T-cell (primary cell): ENCODE results near the gene CD247. TPM values are rescaled to one million over a fixed set of nuclear protein-coding genes. Genes with fewer than 3 reads are reported as not detected.

ENCODE experiments used
- ATAC-seq, 4 experiments: fragments of 200-7000 bp in 3 of 4; fragments of 150-1000 bp in 1 of 4; cut with Tn5 transposase; replicated peaks in 1 of 4; 1 replicate in 3 of 4; 2 replicates in 1 of 4; pipeline ENCODE4 v1.10.0; 2021; ENCODE audit warnings: moderate library complexity in 3 of 4, mild to moderate bottlenecking in 2 of 4, moderate number of reproducible peaks in 1 of 4
- CTCF ChIA-PET, 2 donors: fragments of 300-600 bp; sonication (Branson Sonifier 250); formaldehyde crosslinking; loops; one replicate each; lab custom pipeline; 2022; ENCODE audit warnings: antibody characterized with exemption in 2 of 2; lab: Charles Lee
- POLR2A ChIA-PET, 2 donors: fragments of 300-600 bp; sonication (Branson Sonifier 250); formaldehyde crosslinking; loops; one replicate each; lab custom pipeline; 2022; ENCODE audit warnings: antibody characterized with exemption in 2 of 2; lab: Charles Lee
- DNase-seq, 35 experiments: peaks; one replicate each; pipeline versions ENCODE4 v3.0.0 to v3.0.0-alpha.2; 2013 to 2023
- H3K27ac ChIP-seq: one replicate; pipeline ENCODE4 v1.5.1; 2013; ENCODE audit warnings: low read length
- H3K27me3 ChIP-seq, 2 experiments: replicated peaks in 1 of 2; 1 replicate in 1 of 2; 2 replicates in 1 of 2; pipeline versions ENCODE4 v1.6.1 to v1.7.0; 2013; ENCODE audit warnings: low read length in 1 of 2, mixed read lengths in 1 of 2; ENCODE audit not compliant: control insufficient read depth in 2 of 2, insufficient read depth in 2 of 2; ENCODE audit errors: extremely low read depth in 1 of 2
- H3K36me3 ChIP-seq, 2 donors: 1 replicate in 1 of 2; 2 replicates in 1 of 2; pipeline versions ENCODE4 v1.6.1 to v1.7.0; 2013; ENCODE audit warnings: low read length in 1 of 2; ENCODE audit not compliant: control insufficient read depth in 2 of 2, insufficient read depth in 1 of 2; ENCODE audit errors: extremely low read depth in 1 of 2
- H3K4me1 ChIP-seq, 2 experiments: 1 replicate in 1 of 2; 2 replicates in 1 of 2; pipeline versions ENCODE4 v1.6.1 to v1.7.0; 2013; ENCODE audit warnings: low read length in 2 of 2, mixed read lengths in 1 of 2; ENCODE audit not compliant: insufficient read depth in 2 of 2, control insufficient read depth in 1 of 2; ENCODE audit errors: extremely low read depth in 1 of 2
- H3K4me3 ChIP-seq, 2 donors: 1 replicate in 1 of 2; 2 replicates in 1 of 2; pipeline versions ENCODE4 v1.5.1 to v1.7.0; 2013; ENCODE audit warnings: mild to moderate bottlenecking in 2 of 2, low read length in 1 of 2, moderate library complexity in 1 of 2; ENCODE audit not compliant: control insufficient read depth in 1 of 2; ENCODE audit errors: extremely low read depth in 1 of 2
- H3K9me3 ChIP-seq: 2 replicates; pipeline ENCODE4 v1.7.0; 2013
- H3K27ac Mint-ChIP-seq, 2 donors: one replicate each; pipeline ENCODE4 v1.8.0; 2020 to 2021; ENCODE audit warnings: mild to moderate bottlenecking in 2 of 2, mixed read lengths in 2 of 2
- H3K27me3 Mint-ChIP-seq, 2 donors: one replicate each; pipeline ENCODE4 v1.8.0; 2021 to 2022; ENCODE audit warnings: mixed read lengths in 2 of 2
- H3K36me3 Mint-ChIP-seq: one replicate; pipeline ENCODE4 v1.8.0; 2021; ENCODE audit warnings: mixed read lengths
- H3K4me1 Mint-ChIP-seq, 3 donors: one replicate each; pipeline ENCODE4 v1.8.0; 2020 to 2022; ENCODE audit warnings: mixed read lengths in 3 of 3, mild to moderate bottlenecking in 1 of 3
- H3K4me3 Mint-ChIP-seq, 3 donors: one replicate each; pipeline ENCODE4 v1.8.0; 2020 to 2022; ENCODE audit warnings: mild to moderate bottlenecking in 3 of 3, mixed read lengths in 3 of 3, moderate library complexity in 3 of 3
- H3K9me3 Mint-ChIP-seq, 3 donors: one replicate each; pipeline ENCODE4 v1.8.0; 2020 to 2022; ENCODE audit warnings: mixed read lengths in 3 of 3
- WGBS: methylation state at CpG from one replicate; pipeline ENCODE4 v1.1.5; 2013; ENCODE audit warnings: missing lambda C conversion rate; ENCODE audit not compliant: insufficient coverage; 5-methylcytosine and 5-hydroxymethylcytosine counted together
- total RNA-seq, 35 experiments: library from RNA in 6 of 35; stranded (reverse) in 6 of 35; fragments of 120-200 nt in 1 of 35; gene quantifications; one replicate each; pipeline versions ENCODE4 v1.2.1 to v1.2.4 and lab custom pipeline; 2013 to 2026

CD247 gene
- total RNA-seq, 5 donors from 2014 or later (not counting 1 experiment from before 2014, with no cell fraction given) = 324 to 414 (median 385) TPM

DNA sequence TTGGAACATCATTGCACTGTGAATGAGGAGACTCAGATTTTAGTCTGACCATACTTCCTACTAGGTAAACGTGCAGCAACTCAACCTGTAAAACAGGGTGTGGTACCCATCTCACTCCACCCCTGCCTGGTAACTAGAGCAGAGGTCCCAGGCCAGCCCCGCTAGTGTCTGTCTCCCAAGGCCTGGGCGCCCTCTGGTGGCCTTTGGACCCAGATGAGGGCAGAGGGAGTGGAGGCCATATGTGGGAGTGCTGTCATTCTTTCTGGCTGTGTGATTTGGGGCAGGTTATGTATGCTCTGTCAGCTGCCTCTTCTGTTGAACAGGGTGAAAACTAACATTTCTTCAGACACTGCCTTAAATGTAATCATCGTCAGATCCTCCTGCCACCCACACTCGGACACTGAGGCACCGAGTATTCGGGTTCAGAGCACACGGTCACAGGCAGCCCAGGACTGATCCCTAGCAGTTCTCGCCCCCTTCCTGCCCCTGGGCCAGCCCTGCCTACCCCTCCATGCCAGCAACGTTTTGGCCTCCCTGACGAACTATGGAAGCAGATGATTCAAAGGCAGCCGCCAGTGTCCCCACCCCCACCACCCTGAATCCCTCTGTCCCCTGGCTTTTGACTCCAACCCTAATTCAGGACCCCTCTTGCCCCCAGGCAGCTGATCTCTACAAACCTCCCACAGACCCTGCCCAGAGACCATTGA, 76.0 kb downstream of the CD247 start:
- H3K4me3 ChIP-seq = no peak overlapping the region
- WGBS = 53% methylated on average over 9 of the region's 12 CpGs
- ATAC-seq (peak; percentile 84 to 88 (median 84)), DNase-seq (peak; percentile 75 to 91 (median 85))
- H3K27me3 ChIP-seq = no peaks in the 10 kb centered on the region
- CTCF ChIA-PET = interaction anchor here (0.5 to 1.8 kb wide), 12 partner anchors 10 to 1906 kb away, joined by 3 to 6 read pairs (median 4); partner anchors contain the start of gene CD247 (in 1 of the 2)
- peaks cover 7 to 71% of the 10 kb centered on the region in 2 donors for H3K36me3 ChIP-seq
- H3K27ac Mint-ChIP-seq = peak overlapping the region; percentile 97 to 98
- peaks cover 32% of the 10 kb centered on the region for H3K36me3 Mint-ChIP-seq
- peaks cover 91 to 96% (median 91%) of the 10 kb centered on the region in 3 donors for H3K4me1 Mint-ChIP-seq
- H3K9me3 Mint-ChIP-seq = no peaks in the 10 kb centered on the region
- H3K4me3 Mint-ChIP-seq = peak overlapping the region in 1 of 3 donors; percentile 51
- no peaks in the 10 kb centered on the region for H3K27me3 Mint-ChIP-seq
- H3K4me1 ChIP-seq = peaks cover 67 to 87% of the 10 kb centered on the region in 2 experiments
- no peaks in the 10 kb centered on the region for H3K9me3 ChIP-seq
- peak overlapping the region; percentile 65 for H3K27ac ChIP-seq
- POLR2A ChIA-PET = interaction anchor here (0.5 to 0.8 kb wide), 4 partner anchors 11 to 174 kb away, joined by 3 to 9 read pairs (median 7); no protein-coding TSS in a partner anchor

DNA sequence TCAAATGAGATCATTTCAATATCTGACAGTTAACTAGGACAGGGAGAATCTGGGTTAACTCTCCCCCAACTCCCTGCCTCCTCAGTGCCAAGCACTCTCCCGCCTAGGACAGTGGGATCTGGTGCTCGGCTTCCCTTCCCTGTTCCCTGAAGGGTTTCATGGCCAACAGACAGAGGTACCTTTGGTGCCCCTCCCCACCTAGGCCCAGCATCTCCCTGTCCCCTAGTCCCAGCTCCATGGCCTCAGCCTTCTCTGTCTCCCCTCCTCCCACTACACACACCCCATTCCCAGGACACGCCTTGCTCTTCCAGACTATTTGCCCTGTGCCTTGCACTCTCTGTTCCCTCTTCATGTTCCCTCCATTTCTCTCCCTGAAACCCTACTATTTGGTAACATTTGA, 77.1 kb downstream of the CD247 start:
- Histone ChIP-seq H3K27me3 (no peaks in the 10 kb centered on the region), H3K36me3 (peaks cover 7 to 82% of the 10 kb centered on the region in 2 donors), H3K27ac (peak overlapping the region; percentile 8), H3K9me3 (no peaks in the 10 kb centered on the region), H3K4me3 (no peak overlapping the region), H3K4me1 (peaks cover 61 to 82% of the 10 kb centered on the region in 2 experiments)
- peaks cover 91 to 95% (median 91%) of the 10 kb centered on the region in 3 donors for H3K4me1 Mint-ChIP-seq
- ATAC-seq = no peak
- ChIA-PET CTCF (interaction anchor here (0.6 to 1.9 kb wide), 12 partner anchors 9 to 374 kb away, joined by 3 to 6 read pairs (median 3); partner anchors contain the start of gene CD247 (in 1 of the 2)), POLR2A (interaction anchor here in 1 of 2 donors (0.5 kb wide), 1 partner anchor 221 kb away, joined by 7 read pairs; the partner anchor contains the start of gene POU2F1)
- peak overlapping the region in 1 of 3 donors; percentile 51 for H3K4me3 Mint-ChIP-seq
- peak overlapping the region; percentile 97 to 98 for H3K27ac Mint-ChIP-seq
- WGBS = 95% methylated on average over 3 of the region's 3 CpGs
- peaks cover 40% of the 10 kb centered on the region for H3K36me3 Mint-ChIP-seq
- H3K9me3 Mint-ChIP-seq = no peaks in the 10 kb centered on the region
- peak in 1 of 35 experiments; percentile 5 for DNase-seq
- no peaks in the 10 kb centered on the region for H3K27me3 Mint-ChIP-seq

DNA sequence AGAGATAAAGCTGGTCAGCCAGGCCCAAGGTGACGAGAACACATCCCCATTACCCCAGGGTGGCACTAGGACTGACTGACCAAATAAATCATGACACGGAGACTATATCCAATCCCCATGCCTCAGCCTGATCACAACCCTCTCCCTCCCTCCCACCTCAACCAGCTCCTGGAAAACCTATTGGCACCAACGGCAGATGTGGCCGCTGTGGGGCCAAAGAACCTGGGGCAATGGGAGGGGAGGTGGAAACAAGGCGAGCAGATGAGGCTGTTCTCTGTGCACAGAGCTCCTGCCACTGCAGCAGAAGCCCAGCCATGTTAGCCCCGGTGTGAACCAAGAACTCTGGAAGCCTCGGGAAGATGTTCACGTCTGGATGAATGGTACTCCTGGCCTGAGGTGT, 77.6 kb downstream of the CD247 start:
- Histone ChIP-seq H3K27ac (peak overlapping the region; percentile 8), H3K4me1 (peaks cover 61 to 82% of the 10 kb centered on the region in 2 experiments), H3K4me3 (no peak overlapping the region), H3K27me3 (no peaks in the 10 kb centered on the region), H3K9me3 (no peaks in the 10 kb centered on the region), H3K36me3 (peaks cover 7 to 84% of the 10 kb centered on the region in 2 donors)
- Mint-ChIP-seq H3K36me3 (peaks cover 40% of the 10 kb centered on the region), H3K27ac (peak overlapping the region; percentile 97 to 98), H3K27me3 (no peaks in the 10 kb centered on the region), H3K4me1 (peaks cover 91 to 95% (median 91%) of the 10 kb centered on the region in 3 donors), H3K9me3 (no peaks in the 10 kb centered on the region), H3K4me3 (peak overlapping the region in 1 of 3 donors; percentile 63)
- DNase-seq (peak in 1 of 35 experiments; percentile 4), ATAC-seq (no peak)
- WGBS = 96% methylated on average over 5 of the region's 8 CpGs
- ChIA-PET POLR2A (interaction anchor here in 1 of 2 donors (0.5 kb wide), 1 partner anchor 220 kb away, joined by 7 read pairs; the partner anchor contains the start of gene POU2F1), CTCF (interaction anchor here (0.6 to 1.9 kb wide), 13 partner anchors 9 to 374 kb away, joined by 3 to 6 read pairs (median 3); partner anchors contain the start of gene CD247 (in 1 of the 2))

DNA sequence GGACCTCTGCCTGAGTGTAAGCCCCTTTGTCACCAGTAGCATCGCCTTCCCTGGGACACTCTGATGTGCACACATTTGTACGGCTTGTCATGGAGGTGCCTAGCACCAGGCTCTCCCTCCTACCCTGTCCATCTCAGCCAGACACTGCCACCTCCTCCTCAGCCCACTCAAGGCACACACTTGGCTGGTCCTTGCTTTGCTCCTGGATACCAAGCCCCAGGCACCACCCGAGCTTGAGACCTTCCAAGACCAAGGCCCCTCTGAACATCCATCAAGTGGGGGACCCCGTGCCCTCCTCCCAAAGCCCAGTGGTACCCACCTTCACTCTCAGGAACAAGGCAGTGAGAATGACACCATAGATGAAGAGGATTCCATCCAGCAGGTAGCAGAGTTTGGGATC, 78.0 kb downstream of the CD247 start:
- ATAC-seq = no peak
- Histone ChIP-seq H3K4me3 (no peak overlapping the region), H3K27ac (no peak overlapping the region), H3K4me1 (peaks cover 61 to 82% of the 10 kb centered on the region in 2 experiments), H3K27me3 (no peaks in the 10 kb centered on the region), H3K36me3 (peaks cover 7 to 84% of the 10 kb centered on the region in 2 donors), H3K9me3 (no peaks in the 10 kb centered on the region)
- ChIA-PET POLR2A (no interaction called here), CTCF (interaction anchor here (0.6 to 1.9 kb wide), 7 partner anchors 10 to 112 kb away, joined by 3 to 5 read pairs (median 3); no protein-coding TSS in a partner anchor)
- WGBS = 90% methylated on average over 2 of the region's 4 CpGs
- Mint-ChIP-seq H3K4me1 (peaks cover 91 to 95% (median 91%) of the 10 kb centered on the region in 3 donors), H3K27me3 (no peaks in the 10 kb centered on the region), H3K4me3 (peak overlapping the region in 1 of 3 donors; percentile 63), H3K36me3 (peaks cover 40% of the 10 kb centered on the region), H3K9me3 (no peaks in the 10 kb centered on the region), H3K27ac (peak overlapping the region; percentile 97 to 98)
- DNase-seq = peak in 1 of 35 experiments; percentile 6

- H3K36me3 Mint-ChIP-seq = peaks cover 41% of the 10 kb centered on the region
- DNase-seq = peak in 11 of 35 experiments; percentile 31 to 51 (median 41)
- Histone ChIP-seq H3K36me3 (peaks cover 7 to 84% of the 10 kb centered on the region in 2 donors), H3K27ac (peak overlapping the region; percentile 84), H3K4me1 (peaks cover 61 to 84% of the 10 kb centered on the region in 2 experiments), H3K4me3 (peak overlapping the region in 1 of 2 donors; percentile 35), H3K27me3 (no peaks in the 10 kb centered on the region), H3K9me3 (no peaks in the 10 kb centered on the region)
- 57% methylated on average over 45 of the region's 49 CpGs for WGBS
- peak overlapping the region in 2 of 3 donors; percentile 11 to 63 for H3K4me3 Mint-ChIP-seq
- CTCF ChIA-PET = interaction anchor here (0.5 to 2.0 kb wide), 7 partner anchors 8 to 101 kb away, joined by 3 to 6 read pairs (median 4); no protein-coding TSS in a partner anchor
- peak in 2 of 4 experiments; percentile 15 to 27 for ATAC-seq
- peak overlapping the region; percentile 97 to 98 for H3K27ac Mint-ChIP-seq
- peaks cover 86 to 92% (median 91%) of the 10 kb centered on the region in 3 donors for H3K4me1 Mint-ChIP-seq
- H3K27me3 Mint-ChIP-seq = no peaks in the 10 kb centered on the region
- POLR2A ChIA-PET = interaction anchor here (1.0 to 1.2 kb wide), 2 partner anchors 8 to 114 kb away, joined by 3 to 6 read pairs; partner anchors contain the start of gene CREG1 (in 1 of the 2)
- no peaks in the 10 kb centered on the region for H3K9me3 Mint-ChIP-seq
These were observed 78.9 kb downstream of the CD247 start for GRCh38 chr1:167439301-167439988.
